ENCODE data around the gene ZFAND2A.
"Not testable (repeated sequence)": the region's sequence is repeated elsewhere in the genome, so short reads cannot be mapped to it uniquely, and the experiment has no call there.

ZFAND2A gene

GRCh38 chr7:1197997-1198625 lies 38.1 kb upstream of the ZFAND2A start:
- Histone ChIP-seq H2AFZ (ENCODE audit: low read length) (no peak overlapping the region), H3K9ac (ENCODE audit: low read depth, low read length, poor library complexity, severe bottlenecking) (no peak overlapping the region), H3K9me3 (ENCODE audit: insufficient read depth, low read depth, low read length) (no peaks in the 10 kb centered on the region), H3K36me3 (ENCODE audit: insufficient read depth, low read length) (no peaks in the 10 kb centered on the region), H3K4me1 (ENCODE audit: insufficient read depth, low read length, poor library complexity, severe bottlenecking) (peaks cover 7% of the 10 kb centered on the region), H3K4me2 (ENCODE audit: low read depth, low read length, poor library complexity, severe bottlenecking) (no peak overlapping the region), H3K79me2 (ENCODE audit: insufficient read depth, low read length) (no peaks in the 10 kb centered on the region), H3K4me3 (ENCODE audit: low read length, poor library complexity, severe bottlenecking) (no peak overlapping the region), H3F3A (ENCODE audit: low read depth) (0 out of 2 replicates have a peak, but pooled peaks cover 2% of the 10 kb centered on the region), H4K20me1 (ENCODE audit: insufficient read depth, low read length, poor library complexity, severe bottlenecking) (no peaks in the 10 kb centered on the region), H3K9me2 (replicated peaks; ENCODE audit: low read depth, low read length) (no peaks in the 10 kb centered on the region), H3K27me3 (ENCODE audit: insufficient read depth, low read length, poor library complexity, severe bottlenecking) (no peaks in the 10 kb centered on the region)
- TF ChIP-seq EZH2phosphoT487 (IDR thresholded peaks at IDR 0.05; ENCODE audit: borderline replicate concordance) = no peak
- no peak for TF ChIP-seq CTCF (conservative IDR thresholded peaks at IDR 0.05; ENCODE audit: low read length)

DNA sequence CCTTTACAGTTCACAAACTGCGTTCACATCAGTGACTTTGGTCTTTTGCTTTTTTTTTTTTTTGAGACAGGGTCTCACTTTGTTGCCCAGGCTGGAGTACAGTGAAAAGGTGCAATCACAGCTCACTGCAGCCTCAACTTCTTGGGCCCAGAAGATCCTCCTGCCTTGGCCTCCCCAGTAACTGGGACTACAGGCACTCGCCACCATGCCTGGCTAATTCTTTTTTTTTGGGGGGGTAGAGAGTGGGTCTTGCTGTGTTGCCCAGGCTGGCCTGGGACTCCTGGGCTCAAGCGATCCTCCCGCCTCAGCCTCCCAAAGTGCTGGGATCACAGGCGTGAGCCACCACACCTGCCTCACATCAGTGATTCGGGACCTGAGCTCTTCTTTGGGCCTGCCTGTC lies 37.0 kb upstream of the ZFAND2A start:
- H3F3A ChIP-seq (ENCODE audit: low read depth) = 0 out of 2 replicates have a peak, but pooled peaks cover 2% of the 10 kb centered on the region
- H3K4me1 ChIP-seq (ENCODE audit: insufficient read depth, low read length, poor library complexity, severe bottlenecking) = peaks cover 16% of the 10 kb centered on the region
- H3K9me3 ChIP-seq (ENCODE audit: insufficient read depth, low read depth, low read length) = no peaks in the 10 kb centered on the region
- no peak overlapping the region for H3K4me2 ChIP-seq (ENCODE audit: low read depth, low read length, poor library complexity, severe bottlenecking)
- no peaks in the 10 kb centered on the region for H3K36me3 ChIP-seq (ENCODE audit: insufficient read depth, low read length)
- no peak overlapping the region for H2AFZ ChIP-seq (ENCODE audit: low read length)
- no peaks in the 10 kb centered on the region for H3K79me2 ChIP-seq (ENCODE audit: insufficient read depth, low read length)
- no peaks in the 10 kb centered on the region for H3K9me2 ChIP-seq (replicated peaks; ENCODE audit: low read depth, low read length)
- no peaks in the 10 kb centered on the region for H3K27me3 ChIP-seq (ENCODE audit: insufficient read depth, low read length, poor library complexity, severe bottlenecking)
- TF ChIP-seq EZH2phosphoT487 (IDR thresholded peaks at IDR 0.05; ENCODE audit: borderline replicate concordance) = no peak
- TF ChIP-seq CTCF (conservative IDR thresholded peaks at IDR 0.05; ENCODE audit: low read length) = no peak
- H4K20me1 ChIP-seq (ENCODE audit: insufficient read depth, low read length, poor library complexity, severe bottlenecking) = no peaks in the 10 kb centered on the region
- no peak overlapping the region for H3K4me3 ChIP-seq (ENCODE audit: low read length, poor library complexity, severe bottlenecking)
- no peak overlapping the region for H3K9ac ChIP-seq (ENCODE audit: low read depth, low read length, poor library complexity, severe bottlenecking)

DNA sequence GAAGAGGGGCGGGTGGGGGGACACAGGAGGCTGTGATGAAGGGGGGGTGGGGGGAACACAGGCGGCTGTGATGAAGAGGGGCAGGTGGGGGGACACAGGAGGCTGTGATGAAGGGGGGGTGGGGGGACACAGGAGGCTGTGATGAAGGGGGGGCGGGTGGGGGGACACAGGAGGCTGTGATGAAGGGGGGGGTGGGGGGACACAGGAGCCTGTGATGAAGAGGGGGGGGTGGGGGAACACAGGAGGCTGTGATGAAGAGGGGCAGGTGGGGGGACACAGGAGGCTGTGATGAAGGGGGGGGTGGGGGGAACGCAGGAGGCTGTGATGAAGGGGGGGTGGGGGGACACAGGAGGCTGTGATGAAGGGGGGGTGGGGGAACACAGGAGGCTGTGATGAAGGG lies 36.4 kb upstream of the ZFAND2A start:
- H3K4me2 ChIP-seq (ENCODE audit: low read depth, low read length, poor library complexity, severe bottlenecking); H3K27me3 ChIP-seq (ENCODE audit: insufficient read depth, low read length, poor library complexity, severe bottlenecking); H3K79me2 ChIP-seq (ENCODE audit: insufficient read depth, low read length); H3K4me3 ChIP-seq (ENCODE audit: low read length, poor library complexity, severe bottlenecking); H3K9me3 ChIP-seq (ENCODE audit: insufficient read depth, low read depth, low read length); H3K9ac ChIP-seq (ENCODE audit: low read depth, low read length, poor library complexity, severe bottlenecking); H3K36me3 ChIP-seq (ENCODE audit: insufficient read depth, low read length); H3F3A ChIP-seq (ENCODE audit: low read depth); H3K9me2 ChIP-seq (replicated peaks; ENCODE audit: low read depth, low read length); H4K20me1 ChIP-seq (ENCODE audit: insufficient read depth, low read length, poor library complexity, severe bottlenecking); H2AFZ ChIP-seq (ENCODE audit: low read length): not testable (repeated sequence)
- peaks cover 21% of the 10 kb centered on the region for H3K4me1 ChIP-seq (ENCODE audit: insufficient read depth, low read length, poor library complexity, severe bottlenecking)

Data from Loucy (cell line).